Body of pancreas (tissue), 4 donors: ENCODE data around the gene ZCCHC3.

Experiments used
- POLR2A ChIP-seq, 3 donors: fragments of 450-650 bp; IDR thresholded peaks; one replicate each; pipeline ENCODE4 v1.6.1; 2016; ENCODE audit warnings: antibody characterized with exemption in 3 of 3, mild to moderate bottlenecking in 2 of 3
- TF ChIP-seq, protein P1 (sequence below), 7 experiments: fragments of 450-650 bp in 4 of 7; fragments of 200-600 bp in 3 of 7; sonication (generic) in 3 of 7; IDR thresholded peaks; one replicate each; pipeline ENCODE4 v1.5.1; 2016 to 2019; ENCODE audit warnings: antibody characterized with exemption in 7 of 7

GRCh38 chr20:252801-253200 lies 44.6 kb upstream of the ZCCHC3 start:
- no peak for TF ChIP-seq POLR2A (IDR thresholded peaks at IDR 0.05)
- TF ChIP-seq, protein P1, sequence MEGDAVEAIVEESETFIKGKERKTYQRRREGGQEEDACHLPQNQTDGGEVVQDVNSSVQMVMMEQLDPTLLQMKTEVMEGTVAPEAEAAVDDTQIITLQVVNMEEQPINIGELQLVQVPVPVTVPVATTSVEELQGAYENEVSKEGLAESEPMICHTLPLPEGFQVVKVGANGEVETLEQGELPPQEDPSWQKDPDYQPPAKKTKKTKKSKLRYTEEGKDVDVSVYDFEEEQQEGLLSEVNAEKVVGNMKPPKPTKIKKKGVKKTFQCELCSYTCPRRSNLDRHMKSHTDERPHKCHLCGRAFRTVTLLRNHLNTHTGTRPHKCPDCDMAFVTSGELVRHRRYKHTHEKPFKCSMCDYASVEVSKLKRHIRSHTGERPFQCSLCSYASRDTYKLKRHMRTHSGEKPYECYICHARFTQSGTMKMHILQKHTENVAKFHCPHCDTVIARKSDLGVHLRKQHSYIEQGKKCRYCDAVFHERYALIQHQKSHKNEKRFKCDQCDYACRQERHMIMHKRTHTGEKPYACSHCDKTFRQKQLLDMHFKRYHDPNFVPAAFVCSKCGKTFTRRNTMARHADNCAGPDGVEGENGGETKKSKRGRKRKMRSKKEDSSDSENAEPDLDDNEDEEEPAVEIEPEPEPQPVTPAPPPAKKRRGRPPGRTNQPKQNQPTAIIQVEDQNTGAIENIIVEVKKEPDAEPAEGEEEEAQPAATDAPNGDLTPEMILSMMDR (IDR thresholded peaks at IDR 0.05): no peak
